Glutamatergic neuron (in vitro differentiated cells): ENCODE data around the gene SPDYE1. TPM values are rescaled to one million over a fixed set of nuclear protein-coding genes. Genes with fewer than 3 reads are reported as not detected.
"Not testable (repeated sequence)": the region's sequence is repeated elsewhere in the genome, so short reads cannot be mapped to it uniquely, and the experiment has no call there.

Experiments used
- DNase-seq: peaks from one replicate; pipeline ENCODE4 v3.0.0; 2022
- H3K27ac Mint-ChIP-seq: one replicate; pipeline ENCODE4 v1.8.0; 2020; ENCODE audit warnings: mild to moderate bottlenecking, mixed read lengths, inconsistent platforms; ENCODE audit not compliant: unreplicated experiment
- H3K27me3 Mint-ChIP-seq: one replicate; pipeline ENCODE4 v1.8.0; 2020; ENCODE audit warnings: mild to moderate bottlenecking, moderate library complexity, mixed read lengths, inconsistent platforms; ENCODE audit not compliant: unreplicated experiment
- H3K36me3 Mint-ChIP-seq: one replicate; pipeline ENCODE4 v1.8.0; 2020; ENCODE audit warnings: mild to moderate bottlenecking, mixed read lengths, inconsistent platforms; ENCODE audit not compliant: unreplicated experiment
- H3K4me1 Mint-ChIP-seq: one replicate; pipeline ENCODE4 v1.8.0; 2020; ENCODE audit warnings: mild to moderate bottlenecking, low read depth, mixed read lengths, inconsistent platforms; ENCODE audit not compliant: unreplicated experiment
- H3K4me3 Mint-ChIP-seq: one replicate; pipeline ENCODE4 v1.8.0; 2020; ENCODE audit warnings: mild to moderate bottlenecking, mixed read lengths, inconsistent platforms; ENCODE audit not compliant: unreplicated experiment
- H3K9me3 Mint-ChIP-seq: one replicate; pipeline ENCODE4 v1.8.0; 2020; ENCODE audit warnings: mild to moderate bottlenecking, moderate library complexity, mixed read lengths, inconsistent platforms; ENCODE audit not compliant: unreplicated experiment
- CTCF ChIP-seq: fragments of 200-600 bp; sonication (generic); IDR thresholded peaks from one replicate; pipeline ENCODE4 v1.5.0; 2021; ENCODE audit not compliant: partially characterized antibody, unreplicated experiment
- total RNA-seq: library from RNA; stranded (reverse); fragmentation: NEBNext Ultra II Directional; extraction: Animal tissue kit (Norgen Biotek cat#: 25700); gene quantifications from one replicate; pipeline ENCODE4 v1.2.1, GENCODE V29; 2021; ENCODE audit not compliant: unreplicated experiment

SPDYE1 gene
- total RNA-seq, 1 donor from 2014 or later, result not detected

- not testable (repeated sequence) for DNase-seq
These were observed 38.7 kb downstream of the SPDYE1 start for GRCh38 chr7:44036364-44036763.

DNA sequence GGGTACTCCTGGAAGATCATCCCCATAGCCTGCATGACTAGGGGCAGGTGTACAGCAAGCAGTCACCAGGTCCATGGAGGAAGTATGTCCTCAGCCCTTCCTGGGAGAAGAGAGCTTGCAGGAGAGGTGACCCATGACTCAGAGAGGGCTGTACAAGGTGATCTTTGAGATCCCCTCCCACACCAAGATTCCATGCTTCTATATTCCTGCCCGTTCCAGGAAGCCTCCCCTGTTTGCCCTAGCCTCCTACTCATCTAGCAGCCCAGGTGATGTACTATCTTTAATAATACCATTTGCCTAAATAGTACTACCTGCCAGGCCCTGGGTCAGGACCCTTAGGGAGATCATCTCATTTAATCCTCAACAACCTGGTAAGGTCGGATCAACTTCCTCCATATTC lies 40.3 kb downstream of the SPDYE1 start:
- peaks cover 12% of the 10 kb centered on the region for H3K9me3 Mint-ChIP-seq
- H3K36me3 Mint-ChIP-seq, DNase-seq, H3K4me1 Mint-ChIP-seq, H3K27me3 Mint-ChIP-seq: not testable (repeated sequence)
- peak overlapping the region; percentile 11 for H3K27ac Mint-ChIP-seq
- H3K4me3 Mint-ChIP-seq, result peak overlapping the region; percentile 55

More at GRCh38 chr7:44036364-44036763, 38.7 kb downstream of the SPDYE1 start:
- H3K27ac Mint-ChIP-seq, H3K27me3 Mint-ChIP-seq, H3K4me1 Mint-ChIP-seq, H3K9me3 Mint-ChIP-seq, H3K4me3 Mint-ChIP-seq, H3K36me3 Mint-ChIP-seq: not testable (repeated sequence)

DNA sequence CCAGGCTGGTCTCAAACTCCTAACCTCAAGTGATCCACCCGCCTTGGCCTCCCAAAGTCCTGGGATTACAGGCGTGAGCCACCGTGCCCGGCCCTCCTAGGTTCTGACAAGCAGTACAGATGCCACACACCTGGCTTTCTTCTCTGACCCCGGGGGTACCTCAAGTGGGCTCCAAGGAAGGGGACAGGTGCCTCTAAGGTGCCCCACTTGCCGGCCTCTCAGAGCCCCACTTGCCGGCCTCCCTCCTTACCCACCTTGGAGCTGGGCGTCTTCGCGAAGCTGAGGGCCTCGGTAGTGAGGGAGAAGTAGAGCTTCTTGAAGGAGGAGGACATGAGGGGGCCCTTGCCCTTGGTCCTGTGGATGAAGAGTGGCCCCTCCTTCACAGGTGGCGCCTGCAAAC lies 40.9 kb downstream of the SPDYE1 start:
- H3K27ac Mint-ChIP-seq, DNase-seq, H3K4me1 Mint-ChIP-seq, H3K36me3 Mint-ChIP-seq, H3K4me3 Mint-ChIP-seq, H3K27me3 Mint-ChIP-seq: not testable (repeated sequence)
- peaks cover 12% of the 10 kb centered on the region for H3K9me3 Mint-ChIP-seq

GRCh38 chr7:44038961-44039558 lies 41.4 kb downstream of the SPDYE1 start:
- H3K4me3 Mint-ChIP-seq, result peak overlapping the region; percentile 83
- not testable (repeated sequence) for H3K4me1 Mint-ChIP-seq, H3K36me3 Mint-ChIP-seq
- peaks cover 11% of the 10 kb centered on the region for H3K27me3 Mint-ChIP-seq
- H3K9me3 Mint-ChIP-seq, result peaks cover 13% of the 10 kb centered on the region
- H3K27ac Mint-ChIP-seq, result peak overlapping the region; percentile 99
- peak; percentile 98 for DNase-seq

GRCh38 chr7:44039800-44040492 lies 42.2 kb downstream of the SPDYE1 start:
- H3K4me3 Mint-ChIP-seq, H3K4me1 Mint-ChIP-seq, DNase-seq, H3K27ac Mint-ChIP-seq, H3K36me3 Mint-ChIP-seq: not testable (repeated sequence)
- peaks cover 13% of the 10 kb centered on the region for H3K9me3 Mint-ChIP-seq
- peaks cover 12% of the 10 kb centered on the region for H3K27me3 Mint-ChIP-seq

DNA sequence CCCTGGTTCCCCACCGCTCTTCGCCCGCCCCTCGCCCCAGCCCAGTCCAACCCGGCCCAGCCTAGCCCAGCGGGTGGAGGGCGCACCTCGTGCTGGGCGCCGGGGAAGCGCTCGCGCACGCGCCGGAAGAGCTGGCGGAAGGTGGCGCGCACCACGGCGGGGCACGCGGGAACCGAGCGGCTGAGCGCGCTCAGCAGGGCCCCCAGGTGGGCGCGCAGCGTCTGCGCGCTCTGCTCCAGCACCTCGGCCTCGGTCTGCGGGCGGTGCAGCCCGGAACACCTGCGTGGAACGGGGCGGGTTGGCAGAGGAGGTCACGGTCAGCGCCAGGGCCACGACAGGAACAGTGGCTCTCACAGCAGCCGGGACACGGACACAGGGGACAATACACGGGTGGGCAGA lies 42.8 kb downstream of the SPDYE1 start:
- DNase-seq, result peak; percentile 41
- H3K4me1 Mint-ChIP-seq, result not testable (repeated sequence)

DNA sequence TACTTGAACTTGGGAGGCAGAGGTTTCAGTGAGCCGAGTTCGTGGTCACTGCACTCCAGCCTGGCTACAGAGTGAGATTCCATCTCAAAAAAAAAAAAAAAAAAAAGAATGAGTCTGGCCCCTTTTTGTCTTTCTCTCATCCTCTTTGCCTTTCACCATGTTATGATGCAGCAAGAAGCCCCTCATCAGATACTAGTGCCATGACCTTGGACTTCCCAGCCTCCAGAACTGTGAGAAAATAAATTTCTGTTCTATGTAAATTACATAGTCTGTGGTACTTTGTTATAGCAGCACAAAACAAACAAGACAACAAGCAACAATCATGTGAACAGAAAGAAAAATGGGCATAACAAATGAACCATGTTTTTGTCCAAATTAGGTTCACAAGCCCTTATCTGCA lies 44.5 kb downstream of the SPDYE1 start:
- no peak for TF ChIP-seq CTCF

More for the DNA sequence above, 42.8 kb downstream of the SPDYE1 start:
- H3K27me3 Mint-ChIP-seq, result peaks cover 12% of the 10 kb centered on the region
- H3K27ac Mint-ChIP-seq, H3K36me3 Mint-ChIP-seq, H3K4me3 Mint-ChIP-seq: not testable (repeated sequence)
- peaks cover 16% of the 10 kb centered on the region for H3K9me3 Mint-ChIP-seq

GRCh38 chr7:44043902-44044301 lies 46.2 kb downstream of the SPDYE1 start:
- TF ChIP-seq CTCF, result no peak
- H3K9me3 Mint-ChIP-seq, result peaks cover 16% of the 10 kb centered on the region
- H3K27ac Mint-ChIP-seq, result peak overlapping the region; percentile 95
- H3K27me3 Mint-ChIP-seq, result peaks cover 11% of the 10 kb centered on the region
- no peak for DNase-seq
- H3K4me3 Mint-ChIP-seq, result peak overlapping the region; percentile 92
- H3K36me3 Mint-ChIP-seq, result peaks cover 7% of the 10 kb centered on the region
- H3K4me1 Mint-ChIP-seq, result peaks cover 28% of the 10 kb centered on the region

More for the DNA sequence above, 44.5 kb downstream of the SPDYE1 start:
- H3K4me3 Mint-ChIP-seq, result peak overlapping the region; percentile 61
- H3K27me3 Mint-ChIP-seq, result peaks cover 14% of the 10 kb centered on the region
- H3K36me3 Mint-ChIP-seq, result peaks cover 7% of the 10 kb centered on the region
- no peak for DNase-seq
- H3K27ac Mint-ChIP-seq, result no peak overlapping the region
- peaks cover 23% of the 10 kb centered on the region for H3K4me1 Mint-ChIP-seq
- peaks cover 18% of the 10 kb centered on the region for H3K9me3 Mint-ChIP-seq
